D721Med (cell line): ENCODE measurements around the gene PCYT1A.

Source experiments
- DNase-seq: peaks from one replicate; pipeline ENCODE4 v3.0.0; 2011; ENCODE audit warnings: low spot score; ENCODE audit not compliant: insufficient read length
- FAIRE-seq: peaks from 2 replicates; lab custom pipeline; 2011; peaks lifted over from hg19 to GRCh38; lab: Jason Lieb, UNC
- TF ChIP-seq, protein P1 (sequence below): IDR thresholded peaks from 2 replicates; pipeline ENCODE4 v1.5.1; 2012; ENCODE audit warnings: mild to moderate bottlenecking, control low read depth; ENCODE audit not compliant: insufficient read depth; ENCODE audit errors: missing control alignments

The PCYT1A gene

GRCh38 chr3:196268284-196269163 is 19.0 kb downstream of the PCYT1A start:
- DNase-seq (no peak), FAIRE-seq (no peak)
- TF ChIP-seq, protein P1, sequence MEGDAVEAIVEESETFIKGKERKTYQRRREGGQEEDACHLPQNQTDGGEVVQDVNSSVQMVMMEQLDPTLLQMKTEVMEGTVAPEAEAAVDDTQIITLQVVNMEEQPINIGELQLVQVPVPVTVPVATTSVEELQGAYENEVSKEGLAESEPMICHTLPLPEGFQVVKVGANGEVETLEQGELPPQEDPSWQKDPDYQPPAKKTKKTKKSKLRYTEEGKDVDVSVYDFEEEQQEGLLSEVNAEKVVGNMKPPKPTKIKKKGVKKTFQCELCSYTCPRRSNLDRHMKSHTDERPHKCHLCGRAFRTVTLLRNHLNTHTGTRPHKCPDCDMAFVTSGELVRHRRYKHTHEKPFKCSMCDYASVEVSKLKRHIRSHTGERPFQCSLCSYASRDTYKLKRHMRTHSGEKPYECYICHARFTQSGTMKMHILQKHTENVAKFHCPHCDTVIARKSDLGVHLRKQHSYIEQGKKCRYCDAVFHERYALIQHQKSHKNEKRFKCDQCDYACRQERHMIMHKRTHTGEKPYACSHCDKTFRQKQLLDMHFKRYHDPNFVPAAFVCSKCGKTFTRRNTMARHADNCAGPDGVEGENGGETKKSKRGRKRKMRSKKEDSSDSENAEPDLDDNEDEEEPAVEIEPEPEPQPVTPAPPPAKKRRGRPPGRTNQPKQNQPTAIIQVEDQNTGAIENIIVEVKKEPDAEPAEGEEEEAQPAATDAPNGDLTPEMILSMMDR = no peak

DNA sequence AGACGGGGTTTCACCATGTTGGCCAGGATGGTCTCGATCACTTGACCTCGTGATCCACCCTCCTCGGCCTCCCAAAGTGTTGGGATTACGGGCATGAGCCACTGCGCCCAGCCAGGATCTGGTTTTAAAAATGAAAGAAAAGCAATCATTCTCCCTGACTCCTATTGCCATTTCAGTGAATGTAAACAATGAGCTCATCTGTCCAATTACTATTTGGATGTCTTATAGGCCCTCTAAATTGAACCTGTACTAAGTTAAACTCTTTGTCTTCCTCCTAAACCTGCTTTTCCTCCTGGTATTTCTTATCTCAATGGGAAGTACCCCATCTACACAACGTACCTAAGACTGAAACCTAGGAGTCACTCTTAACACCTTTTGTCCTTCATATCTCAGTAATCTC is 23.7 kb downstream of the PCYT1A start:
- FAIRE-seq (no peak), DNase-seq (no peak)
- TF ChIP-seq, protein P1 = no peak

GRCh38 chr3:196260784-196261183 is 26.7 kb downstream of the PCYT1A start:
- TF ChIP-seq, protein P1 = no peak
- DNase-seq = no peak
- no peak for FAIRE-seq

DNA sequence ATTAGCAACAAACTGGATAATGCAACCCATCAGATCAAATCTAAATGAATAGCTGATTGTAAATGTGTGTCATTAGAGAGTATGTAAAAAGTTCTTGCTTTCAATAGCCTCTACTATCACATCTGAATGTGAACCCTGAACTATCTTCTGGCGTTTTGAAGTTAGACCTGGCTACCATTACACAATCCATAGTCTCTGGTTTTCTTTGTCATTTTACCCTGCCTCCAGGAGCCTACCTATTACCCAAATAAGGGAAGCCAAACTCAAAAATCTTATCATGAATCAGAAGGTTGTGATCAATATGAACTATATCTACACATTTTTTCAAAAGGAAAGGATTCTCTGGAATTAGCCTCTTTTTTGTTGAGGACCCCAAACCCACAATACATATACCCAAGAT is 31.8 kb downstream of the PCYT1A start:
- TF ChIP-seq, protein P1 = no peak
- FAIRE-seq = no peak

GRCh38 chr3:196254376-196255283 is 32.9 kb downstream of the PCYT1A start:
- FAIRE-seq (no peak), DNase-seq (no peak)
- TF ChIP-seq, protein P1 = no peak

More for the DNA sequence above, 31.8 kb downstream of the PCYT1A start:
- DNase-seq = no peak

- FAIRE-seq (no peak), DNase-seq (no peak)
- TF ChIP-seq, protein P1 = no peak
Measured at GRCh38 chr3:196251918-196252317, 35.6 kb downstream of the PCYT1A start.
